Fibroblast of the aortic adventitia (primary cell): ENCODE results near the gene RETREG3. TPM values are rescaled to one million over a fixed set of nuclear protein-coding genes. Genes with fewer than 3 reads are reported as not detected.
A peak's percentile ranks its signal among the peaks of the same experiment; 100 is the strongest.
"Not testable (repeated sequence)": the region's sequence is repeated elsewhere in the genome, so short reads cannot be mapped to it uniquely, and the experiment has no call there.

Experiments
- DNase-seq: peaks from one replicate; pipeline ENCODE4 v3.0.0-alpha.2; 2010; ENCODE audit warnings: low read depth
- H3K4me3 ChIP-seq: 2 replicates; pipeline ENCODE4 v1.5.1; 2011; ENCODE audit warnings: low read depth, mild to moderate bottlenecking, control low read depth, low read length, moderate library complexity
- CTCF ChIP-seq: IDR thresholded peaks from 2 replicates; pipeline ENCODE4 v1.5.1; 2011; ENCODE audit warnings: mild to moderate bottlenecking, low read length, control low read depth, inconsistent platforms; ENCODE audit not compliant: insufficient read depth
- total RNA-seq: library from RNA; depleted of rRNA; stranded (reverse); fragments of >200 nt; gene quantifications from 2 replicates; pipeline ENCODE4 v1.2.3, GENCODE V29; 2012; ENCODE audit warnings: low replicate concordance

RETREG3 gene
- total RNA-seq, 1 donor: 52.6 TPM

GRCh38 chr17:42563143-42563509 is 46.0 kb downstream of the RETREG3 start:
- no peak for TF ChIP-seq CTCF
- H3K4me3 ChIP-seq: peak overlapping the region; percentile 97
- no peak for DNase-seq

- peak; percentile 25 for DNase-seq
Measured at GRCh38 chr17:42562388-42563142, 46.6 kb downstream of the RETREG3 start.

GRCh38 chr17:42561897-42562387 is 47.2 kb downstream of the RETREG3 start, which contains the start of gene COASY:
Gene COASY, plus strand, starts transcription at chr17:42562148. Its CDS starts 475 bp downstream, at chr17:42562623.
- peak within 1 kb of the TSS; percentile 97 for H3K4me3 ChIP-seq
- peak; percentile 99 for DNase-seq
- TF ChIP-seq CTCF: no peak

More at GRCh38 chr17:42562388-42563142, 46.6 kb downstream of the RETREG3 start:
- TF ChIP-seq CTCF: no peak
- peak overlapping the region; percentile 97 for H3K4me3 ChIP-seq

GRCh38 chr17:42560246-42560645 is 48.9 kb downstream of the RETREG3 start:
- DNase-seq: no peak
- no peak for TF ChIP-seq CTCF
- H3K4me3 ChIP-seq: no peak overlapping the region

GRCh38 chr17:42559075-42559474 is 50.1 kb downstream of the RETREG3 start:
- DNase-seq: no peak
- no peak for TF ChIP-seq CTCF
- no peak overlapping the region for H3K4me3 ChIP-seq

GRCh38 chr17:42555961-42556617 is 53.1 kb downstream of the RETREG3 start:
- H3K4me3 ChIP-seq, DNase-seq: not testable (repeated sequence)
- TF ChIP-seq CTCF: peak; percentile 16
